Mononuclear cell (primary cell): ENCODE measurements around the gene CD8B. TPM values are rescaled to one million over a fixed set of nuclear protein-coding genes. Genes with fewer than 3 reads are reported as not detected.

Experiments
- H3K27me3 ChIP-seq: 2 replicates; pipeline ENCODE4 v1.6.0; 2011; ENCODE audit warnings: low read length, control low read depth; ENCODE audit not compliant: insufficient read depth
- H3K4me1 ChIP-seq: 2 replicates; pipeline ENCODE4 v1.5.1; 2011; ENCODE audit warnings: mild to moderate bottlenecking, low read length, control low read depth; ENCODE audit not compliant: insufficient read depth
- H3K4me3 ChIP-seq: 2 replicates; pipeline ENCODE4 v1.5.1; 2011; ENCODE audit warnings: mild to moderate bottlenecking, low read length, moderate library complexity
- H3K9me3 ChIP-seq: 2 replicates; pipeline ENCODE4 v1.5.1; 2011; ENCODE audit warnings: low read depth, mild to moderate bottlenecking, control low read depth, low read length
- total RNA-seq: library from RNA; depleted of rRNA; stranded (reverse); fragments of >200 nt; gene quantifications from one replicate; pipeline ENCODE4 v1.2.3, GENCODE V29; 2012

The CD8B gene
- total RNA-seq, 1 donor, result 41.9 TPM

GRCh38 chr2:86776532-86776931, 85.2 kb downstream of the CD8B start:
- H3K4me3 ChIP-seq, result no peak overlapping the region
- H3K9me3 ChIP-seq, result no peaks in the 10 kb centered on the region
- H3K4me1 ChIP-seq, result peaks cover 3% of the 10 kb centered on the region
- no peaks in the 10 kb centered on the region for H3K27me3 ChIP-seq

- Histone ChIP-seq H3K4me3 (no peak overlapping the region), H3K27me3 (no peaks in the 10 kb centered on the region), H3K9me3 (no peaks in the 10 kb centered on the region), H3K4me1 (no peaks in the 10 kb centered on the region)
These were observed 86.3 kb downstream of the CD8B start for GRCh38 chr2:86775338-86775737.

DNA sequence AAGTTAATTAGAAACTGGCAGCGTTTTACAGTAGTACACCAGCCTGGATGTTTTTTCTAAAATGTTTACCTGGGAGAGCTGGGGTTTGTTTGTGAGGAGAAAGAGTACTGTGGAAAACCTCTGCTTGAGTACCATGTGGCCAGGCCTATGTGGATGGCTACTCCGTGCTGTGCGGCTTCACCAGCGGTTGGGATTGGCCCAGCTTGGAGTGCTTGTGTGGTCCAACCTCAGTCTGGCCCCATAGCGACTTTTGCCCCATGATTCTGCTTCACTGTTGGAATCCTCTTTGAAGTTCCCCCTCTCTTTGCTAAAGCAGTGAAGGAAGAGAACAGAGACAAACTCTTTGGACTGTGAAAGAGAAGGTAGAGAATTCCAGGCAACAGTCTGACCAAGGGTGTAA, 86.8 kb downstream of the CD8B start:
- Histone ChIP-seq H3K4me3 (no peak overlapping the region), H3K9me3 (no peaks in the 10 kb centered on the region), H3K27me3 (no peaks in the 10 kb centered on the region)

GRCh38 chr2:86772611-86773010, 89.1 kb downstream of the CD8B start:
- H3K9me3 ChIP-seq, result no peaks in the 10 kb centered on the region
- no peaks in the 10 kb centered on the region for H3K4me1 ChIP-seq
- H3K27me3 ChIP-seq, result no peaks in the 10 kb centered on the region
- H3K4me3 ChIP-seq, result no peak overlapping the region

More for the DNA sequence above, 86.8 kb downstream of the CD8B start:
- no peaks in the 10 kb centered on the region for H3K4me1 ChIP-seq

DNA sequence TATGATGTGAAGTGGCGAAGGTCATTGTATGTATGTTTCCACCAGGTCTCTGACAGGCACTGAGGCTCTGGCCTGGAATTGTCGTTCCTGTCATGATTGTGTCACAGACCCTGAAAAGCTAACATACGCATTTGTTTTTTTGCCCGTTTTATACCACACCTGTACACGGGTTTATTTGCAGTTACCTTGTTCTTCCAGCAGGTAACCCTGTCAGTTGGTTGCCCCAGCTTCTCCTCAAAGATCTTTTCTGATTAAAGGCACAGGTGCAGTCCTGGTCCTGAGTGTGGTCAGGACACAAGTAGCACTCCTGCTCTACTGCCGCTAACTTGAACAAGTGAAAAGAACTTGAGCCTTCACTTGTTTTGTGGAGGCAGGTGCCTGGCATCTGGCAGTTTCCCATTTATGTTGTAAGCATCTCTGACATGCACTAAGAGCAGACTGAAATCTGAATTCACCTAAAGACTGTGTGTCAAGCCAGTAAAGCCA, 90.8 kb downstream of the CD8B start:
- no peaks in the 10 kb centered on the region for H3K4me1 ChIP-seq
- no peaks in the 10 kb centered on the region for H3K9me3 ChIP-seq
- no peaks in the 10 kb centered on the region for H3K27me3 ChIP-seq
- H3K4me3 ChIP-seq, result no peak overlapping the region

DNA sequence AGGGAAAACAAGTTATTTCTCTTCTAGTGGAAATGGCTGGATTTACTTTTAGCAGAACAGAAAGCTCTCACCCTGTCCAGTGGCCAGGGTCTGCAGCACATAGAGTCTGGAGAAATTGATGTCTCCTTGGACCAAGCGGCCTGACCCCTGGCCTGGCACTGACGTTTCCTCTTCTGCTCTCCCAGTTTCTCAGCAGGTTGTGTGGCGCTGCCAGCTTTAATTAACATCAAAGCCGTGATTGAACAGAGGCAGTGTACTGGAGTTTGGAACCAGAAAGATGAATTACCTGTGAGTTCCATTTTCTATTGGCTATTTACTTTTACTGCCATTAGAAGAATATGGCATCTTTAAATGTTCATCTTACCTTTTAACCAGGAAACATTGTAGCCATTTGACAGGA, 91.8 kb downstream of the CD8B start:
- no peak overlapping the region for H3K4me3 ChIP-seq
- no peaks in the 10 kb centered on the region for H3K9me3 ChIP-seq
- H3K4me1 ChIP-seq, result no peaks in the 10 kb centered on the region
- H3K27me3 ChIP-seq, result no peaks in the 10 kb centered on the region

GRCh38 chr2:86768189-86768949, 93.3 kb downstream of the CD8B start:
- no peaks in the 10 kb centered on the region for H3K4me1 ChIP-seq
- no peaks in the 10 kb centered on the region for H3K9me3 ChIP-seq
- H3K4me3 ChIP-seq, result no peak overlapping the region
- H3K27me3 ChIP-seq, result no peaks in the 10 kb centered on the region

Other genes starting within 250 kb of the CD8B start
- 65.9 TPM for gene RNF103, start 238.0 kb downstream of the CD8B start, total RNA-seq
- gene RMND5A, start 141.6 kb downstream of the CD8B start, total RNA-seq, result 47.1 TPM
- gene CD8A, start 71.0 kb downstream of the CD8B start, total RNA-seq, result 25.6 TPM
- gene RGPD1, start 80.2 kb upstream of the CD8B start, total RNA-seq, result 20.1 TPM
- 2.7 TPM for gene PLGLB1, start 160.0 kb upstream of the CD8B start, total RNA-seq